Right renal cortex interstitium (tissue), 3 donors: ENCODE results near the gene LAYN. TPM values are rescaled to one million over a fixed set of nuclear protein-coding genes. Genes with fewer than 3 reads are reported as not detected.

ENCODE experiments used
- DNase-seq, 3 donors: peaks; one replicate each; pipeline ENCODE4 v3.0.0-alpha.2; 2013; ENCODE audit warnings: low read depth in 3 of 3, low spot score in 2 of 3
- polyA plus RNA-seq, 3 donors: library from polyadenylated mRNA; unstranded; fragments of 120-200 nt; gene quantifications; one replicate each; pipeline ENCODE4 v1.2.1, GENCODE V29; 2013; ENCODE audit not compliant: insufficient read length in 3 of 3

LAYN gene
- 1 to 10 TPM; 6.6 to 7.8 (median 7.0) TPM for polyA plus RNA-seq

GRCh38 chr11:111540114-111540936 is at the start of gene LAYN:
LAYN (plus strand) TSS chr11:111540720; CDS start chr11:111540844, 124 bp downstream.
- no peak for DNase-seq

GRCh38 chr11:111494040-111494439 is 46.5 kb upstream of the LAYN start:
- DNase-seq = no peak

- no peak for DNase-seq
Measured at GRCh38 chr11:111499483-111499882, 41.0 kb upstream of the LAYN start.

GRCh38 chr11:111500481-111500880 is 40.0 kb upstream of the LAYN start:
- DNase-seq = no peak

GRCh38 chr11:111502611-111503010 is 37.9 kb upstream of the LAYN start:
- DNase-seq = no peak

- no peak for DNase-seq
Measured at GRCh38 chr11:111510311-111510710, 30.2 kb upstream of the LAYN start.

GRCh38 chr11:111512296-111513239 is 28.0 kb upstream of the LAYN start, which contains the start of gene BTG4:
BTG4 (minus strand) TSS chr11:111512386; CDS start chr11:111498776, 13,610 bp downstream.
- DNase-seq = no peak

GRCh38 chr11:111513240-111513605 is 27.3 kb upstream of the LAYN start:
- no peak for DNase-seq

GRCh38 chr11:111514216-111515031 is 26.1 kb upstream of the LAYN start, which contains the start of gene HOATZ:
HOATZ (plus strand) TSS chr11:111514778; CDS start chr11:111514785, 7 bp downstream.
- DNase-seq = no peak

- DNase-seq = no peak
Measured at GRCh38 chr11:111515591-111515990, 24.9 kb upstream of the LAYN start.

GRCh38 chr11:111518668-111519067 is 21.9 kb upstream of the LAYN start:
- no peak for DNase-seq

- no peak for DNase-seq
Measured at GRCh38 chr11:111520560-111520959, 20.0 kb upstream of the LAYN start.

- DNase-seq = no peak
Measured at GRCh38 chr11:111521135-111521534, 19.4 kb upstream of the LAYN start.

GRCh38 chr11:111522426-111522825 is 18.1 kb upstream of the LAYN start:
- no peak for DNase-seq

- no peak for DNase-seq
Measured at GRCh38 chr11:111523343-111523742, 17.2 kb upstream of the LAYN start.

- DNase-seq = no peak
Measured at GRCh38 chr11:111524056-111524455, 16.5 kb upstream of the LAYN start.

GRCh38 chr11:111525456-111525855 is 15.1 kb upstream of the LAYN start:
- DNase-seq = no peak

- no peak for DNase-seq
Measured at GRCh38 chr11:111526501-111526900, 14.0 kb upstream of the LAYN start.

GRCh38 chr11:111527279-111527678 is 13.2 kb upstream of the LAYN start:
- no peak for DNase-seq

GRCh38 chr11:111528557-111528956 is 12.0 kb upstream of the LAYN start:
- no peak for DNase-seq
